H7 (cell line): ENCODE measurements around the gene RNF220. TPM values are rescaled to one million over a fixed set of nuclear protein-coding genes. Genes with fewer than 3 reads are reported as not detected.
A peak's percentile ranks its signal among the peaks of the same experiment; 100 is the strongest.

Source experiments
- DNase-seq: peaks from one replicate; pipeline ENCODE4 v3.0.0; 2012
- H3K27me3 ChIP-seq: 2 replicates; pipeline ENCODE4 v1.6.0; 2011; ENCODE audit warnings: mild to moderate bottlenecking, low read length; ENCODE audit not compliant: control insufficient read depth, insufficient read depth
- H3K36me3 ChIP-seq: replicated peaks from 2 replicates; pipeline ENCODE4 v1.5.1; 2011; ENCODE audit warnings: low read length; ENCODE audit not compliant: control insufficient read depth, insufficient read depth
- H3K4me3 ChIP-seq: 2 replicates; pipeline ENCODE4 v1.5.1; 2011; ENCODE audit warnings: low read depth, mild to moderate bottlenecking, control low read depth, low read length, moderate library complexity; ENCODE audit not compliant: insufficient read depth
- total RNA-seq: library from RNA; depleted of rRNA; stranded (reverse); fragments of >200 nt; shearing (Covaris generic); gene quantifications from 2 replicates; pipeline ENCODE4 v1.2.3, GENCODE V29; 2014

RNF220 gene
- total RNA-seq, 1 experiment from 2014 or later, result 187 TPM

DNA sequence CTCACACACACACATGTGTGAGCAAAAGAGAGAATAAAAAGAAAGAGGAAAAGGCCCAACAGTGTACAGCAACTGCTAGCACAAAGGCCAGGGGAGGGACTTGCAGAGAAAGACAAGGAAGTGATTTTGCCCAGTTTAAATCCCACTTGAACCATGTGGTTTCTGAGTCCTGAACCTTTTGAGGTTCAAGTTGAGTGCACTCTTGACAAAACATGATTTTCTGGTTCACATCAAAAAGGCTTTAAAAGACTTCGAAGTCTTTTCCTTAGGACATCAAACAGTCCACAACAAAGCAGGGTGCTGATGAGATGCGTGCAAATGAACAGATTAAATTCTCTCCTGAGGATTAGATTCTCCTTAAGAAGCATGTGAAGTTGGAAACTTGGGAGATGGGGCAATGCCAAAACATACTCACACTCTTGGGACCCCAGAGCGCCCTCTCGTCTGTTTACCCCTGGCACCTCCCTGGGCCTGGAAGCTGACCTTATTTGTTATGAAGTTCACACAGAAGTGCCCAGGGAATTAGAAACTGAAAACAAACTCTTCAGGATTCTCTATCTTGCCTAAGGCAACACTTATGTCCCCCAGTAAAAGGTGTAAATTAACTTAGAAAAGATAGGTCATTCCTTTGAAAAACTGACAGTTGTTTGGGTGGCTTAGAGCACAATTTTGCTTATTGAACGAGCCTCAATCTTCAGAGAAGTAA, 31.5 kb downstream of the RNF220 start:
- no peak for DNase-seq
- no peaks in the 10 kb centered on the region for H3K27me3 ChIP-seq
- no peaks in the 10 kb centered on the region for H3K36me3 ChIP-seq
- H3K4me3 ChIP-seq, result no peak overlapping the region

DNA sequence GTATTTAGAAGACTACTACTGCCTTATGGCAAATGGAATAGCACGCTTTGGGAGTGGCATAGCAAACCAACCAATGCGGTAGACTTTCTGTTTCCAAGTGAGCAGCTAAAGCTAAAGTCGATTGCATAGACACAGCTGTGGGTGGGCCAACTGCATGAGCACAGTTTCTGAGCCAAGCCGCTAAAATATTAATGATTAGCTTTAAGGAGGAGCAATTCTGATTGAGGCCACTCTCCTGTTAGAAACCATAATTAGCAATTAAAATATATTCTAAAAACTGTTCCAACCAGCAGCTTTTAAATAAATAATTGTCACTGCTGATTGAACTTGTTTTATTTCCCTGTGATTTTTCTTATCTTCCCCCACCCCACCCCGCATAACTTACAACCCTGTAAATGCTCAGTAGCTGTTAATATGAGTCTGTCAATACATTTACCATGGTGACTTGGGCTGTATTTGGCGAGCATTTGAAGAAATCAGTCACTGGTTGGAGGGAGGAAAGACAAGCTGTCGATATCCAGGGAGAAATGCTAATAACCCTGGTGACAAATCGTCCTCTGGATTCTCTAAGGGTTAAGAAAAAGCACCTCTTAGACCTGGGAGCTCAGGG, 32.2 kb downstream of the RNF220 start:
- no peak for DNase-seq
- H3K4me3 ChIP-seq, result no peak overlapping the region
- H3K27me3 ChIP-seq, result no peaks in the 10 kb centered on the region
- H3K36me3 ChIP-seq, result no peaks in the 10 kb centered on the region

DNA sequence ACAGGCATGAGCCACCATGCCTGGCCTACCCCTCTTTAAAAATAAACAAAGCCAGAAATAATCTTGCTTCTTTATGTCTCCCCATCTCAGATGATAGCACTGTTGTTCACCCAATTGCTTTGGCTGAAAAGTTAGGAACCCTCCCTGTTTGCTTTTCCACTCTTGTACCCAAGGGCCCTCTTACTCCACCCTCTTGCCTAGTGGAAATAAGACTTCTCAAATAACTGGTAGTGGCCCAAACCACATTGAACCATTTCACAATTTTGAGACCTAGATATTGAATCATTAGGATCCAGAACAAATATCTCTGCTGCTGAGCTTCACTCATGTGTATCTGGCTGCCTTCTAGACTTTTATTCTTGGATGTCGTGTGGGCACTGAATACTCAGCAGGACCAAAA, 37.7 kb downstream of the RNF220 start:
- DNase-seq, result no peak
- Histone ChIP-seq H3K36me3 (no peaks in the 10 kb centered on the region), H3K4me3 (no peak overlapping the region), H3K27me3 (no peaks in the 10 kb centered on the region)

DNA sequence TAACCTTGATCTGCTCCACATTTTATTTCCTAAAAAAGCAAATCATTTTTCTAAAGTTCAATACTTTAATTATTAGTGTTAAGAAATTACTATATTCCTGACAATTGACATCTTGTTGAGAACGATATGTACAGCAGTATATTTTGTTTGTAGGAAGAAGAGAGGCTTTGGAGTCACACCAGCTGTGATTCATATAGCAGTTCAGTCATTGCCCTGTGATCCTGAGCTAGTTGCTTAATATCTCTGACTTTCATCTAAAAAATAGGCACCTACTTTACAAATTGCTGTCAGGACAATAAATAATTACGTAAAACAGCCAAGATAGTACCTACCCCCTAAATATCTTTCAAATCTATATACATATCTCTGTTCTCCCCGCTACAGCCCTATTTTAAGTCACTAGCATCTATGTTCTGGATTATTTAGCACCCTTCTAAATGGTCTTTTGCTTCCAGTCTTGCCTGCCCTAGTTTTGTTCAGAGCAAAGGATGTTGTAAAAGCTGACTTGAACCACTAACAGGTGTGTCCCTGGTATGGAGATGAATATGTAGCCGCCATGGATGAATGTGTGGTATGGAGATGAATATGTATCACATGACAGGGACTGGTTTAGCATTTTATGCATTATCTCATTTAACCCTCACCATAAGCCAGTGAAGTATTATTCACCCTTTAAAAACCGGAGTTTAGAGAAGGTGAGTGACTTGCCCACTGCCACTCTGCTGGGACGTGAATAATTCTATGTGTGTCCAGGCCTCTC, 42.2 kb downstream of the RNF220 start:
- no peaks in the 10 kb centered on the region for H3K27me3 ChIP-seq
- DNase-seq, result no peak
- H3K4me3 ChIP-seq, result no peak overlapping the region
- H3K36me3 ChIP-seq, result no peaks in the 10 kb centered on the region

DNA sequence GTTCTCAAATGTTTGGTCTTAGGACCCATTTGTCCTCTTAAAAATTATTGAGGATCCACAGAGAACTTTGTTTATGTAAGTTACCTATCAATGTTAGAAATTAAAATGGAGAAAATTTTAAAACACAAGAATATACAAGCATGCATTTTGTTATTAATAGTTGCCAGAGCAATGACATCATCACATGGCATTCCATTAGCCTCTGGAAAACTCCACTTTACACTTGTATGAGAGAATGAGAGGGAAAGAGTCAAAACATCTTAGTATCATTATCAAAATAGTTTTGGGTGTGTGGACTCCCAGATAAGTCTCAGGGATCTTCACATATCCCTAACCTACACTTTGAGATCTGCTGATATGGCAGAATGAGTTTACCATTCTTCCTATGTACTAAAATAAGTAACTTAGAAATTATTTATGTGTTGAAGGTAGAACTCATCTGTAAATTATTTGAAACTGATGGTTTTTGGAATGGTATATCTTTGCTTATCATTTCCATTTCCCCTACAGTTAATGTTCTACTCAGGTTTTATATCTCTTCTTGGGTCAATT, 48.8 kb downstream of the RNF220 start:
- no peak for DNase-seq
- no peak overlapping the region for H3K4me3 ChIP-seq
- H3K36me3 ChIP-seq, result no peaks in the 10 kb centered on the region
- no peaks in the 10 kb centered on the region for H3K27me3 ChIP-seq

DNA sequence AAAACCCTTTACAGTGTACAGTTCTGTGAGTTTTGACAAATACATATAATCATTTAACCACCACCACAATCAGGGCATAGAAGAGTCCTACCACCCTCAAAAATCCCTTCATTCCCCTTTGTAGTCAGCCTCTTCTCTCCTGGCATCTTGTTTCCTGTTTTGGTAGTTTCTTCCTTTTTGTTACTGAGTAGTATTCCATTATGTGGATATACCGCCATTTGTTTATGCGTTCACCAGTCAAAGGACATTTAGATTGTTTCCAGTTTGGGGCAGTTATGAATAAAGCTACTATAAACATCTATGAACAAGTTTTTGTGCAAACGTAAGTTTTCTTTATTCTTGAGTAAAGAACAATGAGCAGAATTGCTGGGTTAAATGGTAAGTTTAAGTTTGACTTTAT, 49.6 kb downstream of the RNF220 start:
- Histone ChIP-seq H3K4me3 (no peak overlapping the region), H3K27me3 (no peaks in the 10 kb centered on the region), H3K36me3 (no peaks in the 10 kb centered on the region)
- DNase-seq, result no peak

DNA sequence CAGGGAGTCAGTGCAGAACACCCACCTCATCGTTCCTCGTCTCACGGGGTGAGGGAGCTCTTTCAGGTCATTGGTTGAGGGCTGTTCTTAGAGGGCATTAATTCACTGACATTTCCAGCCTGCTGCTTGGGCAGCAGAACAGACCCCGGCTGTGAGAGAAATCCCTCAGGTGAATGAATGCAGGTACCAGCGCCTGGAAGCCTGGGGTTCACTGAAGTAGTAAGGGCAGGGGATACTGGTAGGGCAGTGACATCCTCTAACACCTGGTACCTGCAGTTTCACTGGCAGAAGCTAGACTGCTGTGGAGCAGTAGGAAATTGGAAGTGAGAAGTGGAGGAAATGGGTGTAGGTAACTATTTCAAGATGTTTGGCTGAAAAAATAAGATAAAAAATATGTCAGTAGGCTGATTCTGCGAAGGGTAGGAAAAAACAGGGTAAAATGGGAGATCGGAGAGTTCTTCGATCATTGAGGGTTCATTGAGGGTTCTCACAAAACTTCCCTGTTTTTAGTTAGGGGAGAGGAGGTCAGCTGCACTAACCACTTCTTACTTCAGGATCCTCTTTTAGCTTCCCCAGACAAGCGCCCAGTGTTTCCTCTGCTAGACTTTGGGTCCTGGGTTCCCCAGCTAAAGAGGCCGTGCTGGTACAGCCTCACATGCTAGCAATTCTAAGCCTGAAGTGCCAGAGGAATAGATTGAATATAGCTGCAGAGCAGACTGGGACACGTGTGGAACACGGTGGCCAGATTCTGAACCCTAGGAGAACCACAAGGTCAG, 55.2 kb downstream of the RNF220 start:
- Histone ChIP-seq H3K4me3 (no peak overlapping the region), H3K27me3 (no peaks in the 10 kb centered on the region), H3K36me3 (no peaks in the 10 kb centered on the region)
- DNase-seq, result peak; percentile 4

DNA sequence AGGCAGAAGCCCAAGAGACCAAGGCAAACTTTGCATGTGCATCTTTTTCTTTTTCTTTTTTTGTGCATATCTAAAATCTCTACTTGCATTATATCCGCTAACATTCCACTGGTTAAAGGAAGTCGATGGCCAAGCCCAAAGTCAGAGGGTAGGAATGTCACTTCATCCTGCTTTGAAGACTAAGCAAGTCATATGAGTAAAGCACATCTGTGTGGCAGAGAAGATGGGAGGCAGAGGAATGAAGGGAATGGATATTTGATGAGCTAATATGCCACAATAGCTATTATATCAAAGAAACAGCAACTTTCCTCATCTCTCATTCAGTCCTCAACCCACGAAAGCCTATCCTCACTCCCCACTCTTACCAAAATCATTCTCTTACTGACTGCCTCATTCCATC, 59.3 kb downstream of the RNF220 start:
- Histone ChIP-seq H3K36me3 (no peaks in the 10 kb centered on the region), H3K27me3 (no peaks in the 10 kb centered on the region), H3K4me3 (no peak overlapping the region)
- no peak for DNase-seq

DNA sequence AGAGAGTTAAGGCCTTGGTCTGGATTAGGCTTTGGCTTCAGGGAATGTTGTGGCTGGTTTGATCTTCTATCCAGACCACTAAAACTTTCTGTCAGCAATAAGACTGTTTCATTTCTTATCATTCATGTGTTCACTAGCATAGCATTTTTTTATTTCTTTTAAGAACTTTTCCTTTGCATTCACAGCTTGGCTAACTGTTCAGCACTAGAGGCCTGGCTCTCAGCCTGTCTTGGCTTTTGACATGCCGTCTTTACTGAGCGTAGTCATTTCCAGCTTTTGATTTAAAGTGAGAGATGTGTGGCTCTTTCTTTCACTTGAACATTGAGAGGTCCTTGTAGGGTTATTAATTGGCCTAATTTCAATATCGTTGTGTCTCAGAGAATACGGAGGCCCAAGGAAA, 62.5 kb downstream of the RNF220 start:
- no peak for DNase-seq
- no peaks in the 10 kb centered on the region for H3K36me3 ChIP-seq
- H3K27me3 ChIP-seq, result no peaks in the 10 kb centered on the region

DNA sequence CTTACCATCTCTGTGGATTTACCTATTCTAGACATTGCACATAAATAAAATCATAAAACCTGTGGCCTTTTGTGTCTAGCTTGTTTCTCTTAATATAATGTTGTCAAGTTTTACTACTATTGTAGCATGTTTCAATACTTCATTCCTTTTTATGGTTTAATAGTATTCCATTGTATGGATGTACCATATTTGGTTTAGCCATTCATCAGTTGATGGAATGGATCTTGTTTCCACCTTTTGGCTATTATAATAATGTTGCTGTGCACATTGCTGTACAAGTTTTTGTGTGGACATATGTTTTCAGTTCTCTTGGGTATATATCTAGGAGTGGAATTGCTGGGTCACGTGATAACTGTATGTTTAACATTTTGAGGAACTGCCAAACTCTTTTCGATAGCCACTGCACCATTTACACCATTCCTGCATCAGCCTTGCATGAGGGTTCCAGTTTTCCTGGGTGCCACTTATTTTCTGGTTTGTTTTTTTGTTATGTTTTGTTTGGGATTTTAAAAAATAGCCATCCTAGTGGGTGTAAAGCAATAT, 66.9 kb downstream of the RNF220 start:
- H3K27me3 ChIP-seq, result no peaks in the 10 kb centered on the region
- no peaks in the 10 kb centered on the region for H3K36me3 ChIP-seq
- DNase-seq, result no peak
- H3K4me3 ChIP-seq, result no peak overlapping the region

More for the DNA sequence above, 62.5 kb downstream of the RNF220 start:
- no peak overlapping the region for H3K4me3 ChIP-seq

DNA sequence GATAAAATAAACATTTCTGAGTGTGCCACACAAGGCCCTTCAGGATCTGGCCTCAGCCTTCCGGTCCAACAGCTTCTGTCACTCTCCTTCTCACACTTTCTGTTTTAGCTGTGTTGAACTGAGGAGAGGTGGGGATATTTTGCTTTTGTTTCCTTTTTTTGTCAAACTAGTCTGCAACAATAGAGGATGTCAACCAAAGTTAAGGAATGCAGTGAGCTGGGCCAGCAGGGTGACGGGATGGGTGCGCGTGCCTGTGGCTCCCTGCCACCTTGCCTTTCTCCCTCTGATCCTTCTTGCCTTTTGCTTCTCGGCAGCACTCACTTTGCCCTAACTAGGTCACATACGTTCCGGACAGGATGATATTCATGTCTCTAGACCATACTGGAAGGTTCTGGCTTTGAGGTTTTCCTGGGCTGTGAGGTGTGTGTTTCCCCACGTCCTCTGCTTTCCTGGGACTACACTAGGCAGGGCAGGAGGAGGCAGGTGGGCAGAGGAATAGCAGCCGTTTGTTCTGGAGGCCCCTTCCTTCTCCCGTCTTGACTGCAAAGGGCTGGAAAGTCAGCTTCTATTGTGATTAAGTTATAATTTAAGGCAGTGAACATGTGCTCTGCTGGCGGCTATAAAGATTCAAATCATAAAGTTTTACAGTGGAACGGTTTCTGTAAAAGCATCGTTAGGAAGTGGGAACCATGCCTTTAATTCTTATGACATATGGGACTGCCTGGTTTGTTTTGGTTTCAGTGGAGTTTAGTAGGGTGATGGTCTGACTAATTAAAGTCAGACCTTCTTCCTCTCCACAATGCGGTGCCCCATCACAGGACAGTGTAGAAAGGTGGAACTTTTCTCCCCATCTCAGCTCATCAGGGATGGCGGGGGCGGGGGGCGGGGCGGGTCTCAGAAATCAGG, 67.8 kb downstream of the RNF220 start:
- Histone ChIP-seq H3K36me3 (no peaks in the 10 kb centered on the region), H3K4me3 (no peak overlapping the region), H3K27me3 (no peaks in the 10 kb centered on the region)
- DNase-seq, result peak; percentile 45

DNA sequence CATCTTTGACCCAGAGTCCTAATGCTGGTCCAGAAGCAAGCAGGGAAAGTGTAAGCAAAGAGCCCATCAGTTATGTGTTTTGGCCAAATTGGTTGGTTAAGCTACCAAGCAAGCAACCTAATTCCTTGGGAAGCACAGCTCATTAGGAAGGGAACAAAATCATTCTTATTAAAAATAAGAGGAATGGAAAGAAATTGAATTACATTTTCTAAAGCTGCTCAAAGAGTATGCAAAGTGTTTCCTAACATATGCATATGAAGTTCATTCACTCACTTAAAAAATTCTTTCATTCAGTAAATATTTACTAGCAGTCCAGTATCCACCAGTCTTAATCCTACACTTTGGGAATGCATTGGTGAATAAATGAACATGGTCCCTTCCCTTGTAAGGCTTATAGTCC, 71.8 kb downstream of the RNF220 start:
- H3K4me3 ChIP-seq, result no peak overlapping the region
- no peaks in the 10 kb centered on the region for H3K36me3 ChIP-seq
- DNase-seq, result no peak
- no peaks in the 10 kb centered on the region for H3K27me3 ChIP-seq

DNA sequence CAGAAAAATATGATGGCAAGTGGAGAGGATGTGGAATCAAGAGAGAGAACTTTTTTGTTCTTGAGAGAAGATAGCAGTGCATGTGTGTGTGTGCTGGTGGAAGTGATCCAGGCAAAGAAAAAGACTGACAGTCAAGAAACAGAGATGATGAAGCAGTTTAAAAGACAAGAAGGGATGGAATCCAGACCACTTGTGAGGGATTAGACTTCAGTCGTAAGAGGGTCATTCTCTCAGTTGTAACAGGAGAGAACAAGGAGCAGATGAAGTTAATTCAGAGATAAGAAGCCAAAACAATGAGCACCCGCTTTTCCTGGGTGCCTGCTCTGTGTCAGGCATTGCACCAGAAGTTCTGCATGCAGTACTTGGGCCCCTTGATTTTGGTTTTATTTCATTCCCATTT, 76.6 kb downstream of the RNF220 start:
- H3K36me3 ChIP-seq, result no peaks in the 10 kb centered on the region
- no peaks in the 10 kb centered on the region for H3K27me3 ChIP-seq
- H3K4me3 ChIP-seq, result no peak overlapping the region
- DNase-seq, result no peak
